GM21526 (cell line): ENCODE data around the gene PES1.
A peak's percentile ranks its signal among the peaks of the same experiment; 100 is the strongest.
"Not testable (repeated sequence)": the region's sequence is repeated elsewhere in the genome, so short reads cannot be mapped to it uniquely, and the experiment has no call there.

Experiments
- ATAC-seq: cut with Tn5 transposase; IDR thresholded peaks from one replicate; pipeline ENCODE4 v1.9.1; 2021; ENCODE audit warnings: moderate library complexity; ENCODE audit not compliant: unreplicated experiment, low FRiP score

The PES1 gene

GRCh38 chr22:30591588-30592359 is at the start of gene PES1:
PES1 (minus strand) TSS chr22:30591910; CDS start chr22:30591833, 77 bp downstream.
- peak; percentile 96 for ATAC-seq

GRCh38 chr22:30640839-30641430 is 49.2 kb upstream of the PES1 start:
- no peak for ATAC-seq

GRCh38 chr22:30640361-30640760 is 48.7 kb upstream of the PES1 start:
- ATAC-seq = no peak

- no peak for ATAC-seq
Measured at GRCh38 chr22:30637701-30638114, 46.0 kb upstream of the PES1 start.

GRCh38 chr22:30636226-30637077 is 44.7 kb upstream of the PES1 start:
- no peak for ATAC-seq

- ATAC-seq = peak; percentile 62
Measured at GRCh38 chr22:30635273-30636225, 43.8 kb upstream of the PES1 start, which contains the start of gene SLC35E4. SLC35E4 (plus strand) TSS chr22:30635781; CDS start chr22:30636451, 670 bp downstream.

- peak; percentile 44 for ATAC-seq
Measured at GRCh38 chr22:30634471-30635233, 42.9 kb upstream of the PES1 start.

GRCh38 chr22:30631469-30631868 is 39.8 kb upstream of the PES1 start:
- not testable (repeated sequence) for ATAC-seq

- ATAC-seq = no peak
Measured at GRCh38 chr22:30628491-30628890, 36.8 kb upstream of the PES1 start.

- ATAC-seq = no peak
Measured at GRCh38 chr22:30627471-30627870, 35.8 kb upstream of the PES1 start.

GRCh38 chr22:30626413-30626812 is 34.7 kb upstream of the PES1 start:
- no peak for ATAC-seq

- ATAC-seq = not testable (repeated sequence)
Measured at GRCh38 chr22:30619909-30620308, 28.2 kb upstream of the PES1 start.

- ATAC-seq = no peak
Measured at GRCh38 chr22:30617819-30618218, 26.1 kb upstream of the PES1 start.

GRCh38 chr22:30615543-30615954 is 23.8 kb upstream of the PES1 start:
- no peak for ATAC-seq

- ATAC-seq = no peak
Measured at GRCh38 chr22:30614879-30615278, 23.2 kb upstream of the PES1 start.

- ATAC-seq = no peak
Measured at GRCh38 chr22:30614268-30614667, 22.6 kb upstream of the PES1 start.

- no peak for ATAC-seq
Measured at GRCh38 chr22:30612789-30613188, 21.1 kb upstream of the PES1 start.

- no peak for ATAC-seq
Measured at GRCh38 chr22:30611197-30611596, 19.5 kb upstream of the PES1 start.

GRCh38 chr22:30610299-30610698 is 18.6 kb upstream of the PES1 start:
- no peak for ATAC-seq
